Panc1 (cell line): ENCODE data around the gene STX18.

Experiments
- CTCF ChIP-seq: fragments of 450-650 bp; IDR thresholded peaks from 2 replicates; pipeline ENCODE4 v1.5.1; 2017; ENCODE audit warnings: mild to moderate bottlenecking
- POLR2AphosphoS5 ChIP-seq: IDR thresholded peaks from 2 replicates; pipeline ENCODE4 v1.6.1; 2012; ENCODE audit warnings: mild to moderate bottlenecking, low read depth, low read length, moderate library complexity
- REST ChIP-seq, 2 experiments: IDR thresholded peaks; 2 replicates each; pipeline ENCODE4 v1.6.1; 2011 to 2012; ENCODE audit warnings: low read depth in 2 of 2, control low read depth in 1 of 2, low read length in 1 of 2, mild to moderate bottlenecking in 1 of 2, moderate library complexity in 1 of 2; ENCODE audit not compliant: insufficient read depth in 1 of 2

- TF ChIP-seq CTCF (no peak), REST (IDR thresholded peaks at IDR 0.05; ENCODE audit: insufficient read depth in 1 of 2, low read depth in 2 of 2, low read length in 1 of 2) (no peak), POLR2AphosphoS5 (no peak)
Measured at GRCh38 chr4:4554234-4554633, 12.4 kb upstream of the STX18 start.
